HEK293 (cell line): ENCODE results near the gene ABCA3.

Source experiments
- GFI1B ChIP-seq: fragments of 450-650 bp; formaldehyde crosslinking; IDR thresholded peaks from 2 replicates; pipeline ENCODE4 v1.5.1; 2016; ENCODE audit warnings: missing biosample characterization, missing genetic modification characterization
- OVOL3 ChIP-seq: fragments of 450-650 bp; formaldehyde crosslinking; IDR thresholded peaks from 2 replicates; pipeline ENCODE4 v1.5.1; 2016; ENCODE audit warnings: missing biosample characterization, missing genetic modification characterization
- PRDM4 ChIP-seq: fragments of 450-650 bp; formaldehyde crosslinking; IDR thresholded peaks from 2 replicates; pipeline ENCODE4 v1.5.1; 2017; ENCODE audit warnings: missing biosample characterization, missing genetic modification characterization
- REST ChIP-seq: fragments of 450-650 bp; formaldehyde crosslinking; IDR thresholded peaks from 2 replicates; pipeline ENCODE4 v1.5.1; 2016; ENCODE audit warnings: missing biosample characterization, missing genetic modification characterization
- SP3 ChIP-seq: fragments of 450-650 bp; formaldehyde crosslinking; IDR thresholded peaks from 2 replicates; pipeline ENCODE4 v1.5.1; 2016; ENCODE audit warnings: missing biosample characterization, missing genetic modification characterization
- WT1 ChIP-seq: fragments of 450-650 bp; formaldehyde crosslinking; IDR thresholded peaks from 2 replicates; pipeline ENCODE4 v1.5.1; 2016; ENCODE audit warnings: missing biosample characterization, missing genetic modification characterization
- ZBTB17 ChIP-seq: fragments of 450-650 bp; formaldehyde crosslinking; IDR thresholded peaks from 2 replicates; pipeline ENCODE4 v1.5.1; 2016; ENCODE audit warnings: missing biosample characterization, missing genetic modification characterization
- ZBTB26 ChIP-seq: fragments of 450-650 bp; formaldehyde crosslinking; optimal IDR thresholded peaks from 2 replicates; pipeline ENCODE3; 2016; ENCODE audit warnings: missing biosample characterization, mild to moderate bottlenecking, missing genetic modification characterization
- ZBTB7A ChIP-seq: fragments of 450-650 bp; formaldehyde crosslinking; IDR thresholded peaks from 2 replicates; pipeline ENCODE4 v1.5.1; 2016; ENCODE audit warnings: low read depth, missing biosample characterization, missing genetic modification characterization
- ZBTB8A ChIP-seq: fragments of 450-650 bp; formaldehyde crosslinking; IDR thresholded peaks from 2 replicates; pipeline ENCODE4 v1.5.1; 2016; ENCODE audit warnings: missing biosample characterization, missing genetic modification characterization
- ZEB2 ChIP-seq: fragments of 450-650 bp; formaldehyde crosslinking; IDR thresholded peaks from 2 replicates; pipeline ENCODE4 v1.5.1; 2016; ENCODE audit warnings: missing biosample characterization, missing genetic modification characterization
- ZNF221 ChIP-seq: fragments of 450-650 bp; formaldehyde crosslinking; IDR thresholded peaks from 2 replicates; pipeline ENCODE4 v1.5.1; 2017; ENCODE audit warnings: missing biosample characterization, missing genetic modification characterization, borderline replicate concordance
- ZNF24 ChIP-seq: fragments of 450-650 bp; formaldehyde crosslinking; IDR thresholded peaks from 2 replicates; pipeline ENCODE4 v1.5.1; 2016; ENCODE audit warnings: missing biosample characterization, missing genetic modification characterization
- ZNF26 ChIP-seq: fragments of 450-650 bp; formaldehyde crosslinking; IDR thresholded peaks from 2 replicates; pipeline ENCODE4 v1.5.1; 2016; ENCODE audit warnings: missing biosample characterization, missing genetic modification characterization
- ZNF416 ChIP-seq: fragments of 450-650 bp; formaldehyde crosslinking; IDR thresholded peaks from 2 replicates; pipeline ENCODE4 v1.5.1; 2016; ENCODE audit warnings: missing biosample characterization, missing genetic modification characterization
- ZNF510 ChIP-seq: fragments of 450-650 bp; formaldehyde crosslinking; IDR thresholded peaks from 2 replicates; pipeline ENCODE4 v1.5.1; 2018; ENCODE audit warnings: mild to moderate bottlenecking, missing genetic modification characterization, missing biosample characterization; ENCODE audit not compliant: insufficient replicate concordance
- ZNF518A ChIP-seq: fragments of 450-650 bp; formaldehyde crosslinking; conservative IDR thresholded peaks from 2 replicates; pipeline ENCODE4 v1.5.1; 2016; ENCODE audit warnings: low read depth, missing biosample characterization, missing genetic modification characterization
- ZNF571 ChIP-seq: fragments of 450-650 bp; formaldehyde crosslinking; IDR thresholded peaks from 2 replicates; pipeline ENCODE4 v1.5.0; 2017; ENCODE audit warnings: missing biosample characterization, missing genetic modification characterization
- ZNF626 ChIP-seq: fragments of 450-650 bp; sonication (Bioruptor Pico); formaldehyde crosslinking; IDR thresholded peaks from 2 replicates; pipeline ENCODE4 v1.5.1; 2018; ENCODE audit warnings: missing biosample characterization, missing genetic modification characterization, inconsistent platforms
- ZNF629 ChIP-seq: fragments of 450-650 bp; formaldehyde crosslinking; IDR thresholded peaks from 2 replicates; pipeline ENCODE4 v1.5.1; 2017; ENCODE audit warnings: missing biosample characterization, missing genetic modification characterization
- ZNF664 ChIP-seq: fragments of 450-650 bp; formaldehyde crosslinking; IDR thresholded peaks from 2 replicates; pipeline ENCODE4 v1.5.1; 2016; ENCODE audit warnings: missing biosample characterization, missing genetic modification characterization
- ZNF677 ChIP-seq: fragments of 450-650 bp; IDR thresholded peaks from 2 replicates; pipeline ENCODE4 v1.5.0; 2018; ENCODE audit warnings: missing biosample characterization, mild to moderate bottlenecking, missing genetic modification characterization, moderate library complexity
- ZXDB ChIP-seq: fragments of 450-650 bp; formaldehyde crosslinking; IDR thresholded peaks from 2 replicates; pipeline ENCODE4 v1.5.1; 2016; ENCODE audit warnings: missing biosample characterization, missing genetic modification characterization

Gene ABCA3

GRCh38 chr16:2339521-2340484 lies 725 bp downstream of the ABCA3 start (continued):
- TF ChIP-seq ZNF416 (tag by site-specific recombination) (no peak), ZNF677 (tag by site-specific recombination) (peak; percentile 82), ZNF24 (tag by site-specific recombination) (no peak), ZNF510 (tag by site-specific recombination) (no peak), ZBTB8A (peak; percentile 96), ZEB2 (tag by site-specific recombination) (peak; percentile 75), ZNF26 (no peak), OVOL3 (tag by site-specific recombination) (no peak), ZBTB7A (tag by site-specific recombination) (0 out of 2 replicates have a peak, but pooled peaks have one; percentile 16), REST (no peak), ZNF221 (tag by site-specific recombination) (no peak), ZBTB26 (tag by site-specific recombination) (peak; percentile 94), ZNF626 (no peak), WT1 (tag by site-specific recombination) (0 out of 2 replicates have a peak, but pooled peaks have one; percentile 15), SP3 (tag by site-specific recombination) (no peak), ZNF664 (tag by site-specific recombination) (no peak), ZBTB17 (peak; percentile 77), ZXDB (tag by site-specific recombination) (peak; percentile 73), ZNF518A (0 out of 2 replicates have a peak, but pooled peaks have one; percentile 14), ZNF571 (no peak), PRDM4 (tag by site-specific recombination) (no peak), GFI1B (tag by site-specific recombination) (no peak), ZNF629 (tag by site-specific recombination) (0 out of 2 replicates have a peak, but pooled peaks have one; percentile 32)
